GM19043 (cell line): ENCODE data around the gene ATP5IF1.

Experiments used
- ATAC-seq: cut with Tn5 transposase; IDR thresholded peaks from one replicate; pipeline ENCODE4 v1.9.1; 2021; ENCODE audit warnings: low read depth; ENCODE audit not compliant: unreplicated experiment

Gene ATP5IF1

GRCh38 chr1:28235755-28236655, at the start of gene ATP5IF1:
Gene ATP5IF1, plus strand, starts transcription at chr1:28236124. Its CDS starts 60 bp downstream, at chr1:28236184.
- peak; percentile 89 for ATAC-seq

GRCh38 chr1:28190337-28190979, 45.5 kb upstream of the ATP5IF1 start:
- no peak for ATAC-seq

GRCh38 chr1:28190996-28191645, 44.8 kb upstream of the ATP5IF1 start:
- ATAC-seq = no peak

- ATAC-seq = no peak
Observed at GRCh38 chr1:28193701-28194161, 42.2 kb upstream of the ATP5IF1 start.

GRCh38 chr1:28194326-28195035, 41.4 kb upstream of the ATP5IF1 start:
- no peak for ATAC-seq

GRCh38 chr1:28195780-28196179, 40.1 kb upstream of the ATP5IF1 start:
- ATAC-seq = no peak

GRCh38 chr1:28196330-28196729, 39.6 kb upstream of the ATP5IF1 start:
- ATAC-seq = no peak

- no peak for ATAC-seq
Observed at GRCh38 chr1:28197682-28198415, 38.1 kb upstream of the ATP5IF1 start.

- peak; percentile 88 for ATAC-seq
Observed at GRCh38 chr1:28199328-28200233, 36.3 kb upstream of the ATP5IF1 start.

- no peak for ATAC-seq
Observed at GRCh38 chr1:28200234-28200873, 35.6 kb upstream of the ATP5IF1 start.

- ATAC-seq = no peak
Observed at GRCh38 chr1:28205243-28205642, 30.7 kb upstream of the ATP5IF1 start.

GRCh38 chr1:28208818-28209441, 27.0 kb upstream of the ATP5IF1 start:
- no peak for ATAC-seq

- ATAC-seq = no peak
Observed at GRCh38 chr1:28209700-28210099, 26.2 kb upstream of the ATP5IF1 start.

- ATAC-seq = no peak
Observed at GRCh38 chr1:28213315-28213714, 22.6 kb upstream of the ATP5IF1 start.

- ATAC-seq = no peak
Observed at GRCh38 chr1:28229089-28229488, 6.8 kb upstream of the ATP5IF1 start.

GRCh38 chr1:28229996-28230395, 5.9 kb upstream of the ATP5IF1 start:
- ATAC-seq = no peak

GRCh38 chr1:28232558-28233263, 3.2 kb upstream of the ATP5IF1 start, which contains the start of gene DNAJC8:
Gene DNAJC8, minus strand, starts transcription at chr1:28233029. Its CDS starts 31 bp downstream, at chr1:28232998.
- peak; percentile 56 for ATAC-seq
